Liver (tissue), 3 donors: ENCODE results near the gene UROC1.

Experiments
- CTCF ChIP-seq: fragments of 150-350 bp; IDR thresholded peaks from 2 replicates; pipeline ENCODE4 v1.5.1; 2017; ENCODE audit warnings: improper control_type of control experiment, low read depth, low read length; ENCODE audit not compliant: missing input control
- FOXA1 ChIP-seq: IDR thresholded peaks from 2 replicates; pipeline ENCODE4 v1.6.1; 2016; ENCODE audit warnings: antibody characterized with exemption
- GABPA ChIP-seq, 2 donors: IDR thresholded peaks in 1 of 2; conservative IDR thresholded peaks in 1 of 2; 2 replicates each; pipeline ENCODE4 v1.6.1; 2016; ENCODE audit warnings: antibody characterized with exemption in 2 of 2, mild to moderate bottlenecking in 1 of 2, moderate library complexity in 1 of 2
- HNF4A ChIP-seq, 2 donors: conservative IDR thresholded peaks; 2 replicates each; pipeline ENCODE4 v1.6.1; 2016; ENCODE audit warnings: antibody characterized with exemption in 2 of 2, mild to moderate bottlenecking in 2 of 2
- SP1 ChIP-seq: IDR thresholded peaks from 2 replicates; pipeline ENCODE4 v1.6.1; 2018; ENCODE audit warnings: antibody characterized with exemption, mild to moderate bottlenecking
- YY1 ChIP-seq: IDR thresholded peaks from 2 replicates; pipeline ENCODE4 v1.6.1; 2016; ENCODE audit warnings: antibody characterized with exemption, mild to moderate bottlenecking
- ZBTB33 ChIP-seq: IDR thresholded peaks from 2 replicates; pipeline ENCODE4 v1.6.1; 2016; ENCODE audit warnings: antibody characterized with exemption
- TF ChIP-seq, protein P1 (sequence below): IDR thresholded peaks from 2 replicates; pipeline ENCODE4 v1.6.1; 2016; ENCODE audit warnings: antibody characterized with exemption, mild to moderate bottlenecking
- donor health status: healthy.
- donor health status: healthy.

GRCh38 chr3:126434264-126434590 is 83.3 kb downstream of the UROC1 start:
- TF ChIP-seq CTCF, result no peak
- peak; percentile 96 to 97 for TF ChIP-seq HNF4A (conservative IDR thresholded peaks at IDR 0.05)
- TF ChIP-seq, protein P1, sequence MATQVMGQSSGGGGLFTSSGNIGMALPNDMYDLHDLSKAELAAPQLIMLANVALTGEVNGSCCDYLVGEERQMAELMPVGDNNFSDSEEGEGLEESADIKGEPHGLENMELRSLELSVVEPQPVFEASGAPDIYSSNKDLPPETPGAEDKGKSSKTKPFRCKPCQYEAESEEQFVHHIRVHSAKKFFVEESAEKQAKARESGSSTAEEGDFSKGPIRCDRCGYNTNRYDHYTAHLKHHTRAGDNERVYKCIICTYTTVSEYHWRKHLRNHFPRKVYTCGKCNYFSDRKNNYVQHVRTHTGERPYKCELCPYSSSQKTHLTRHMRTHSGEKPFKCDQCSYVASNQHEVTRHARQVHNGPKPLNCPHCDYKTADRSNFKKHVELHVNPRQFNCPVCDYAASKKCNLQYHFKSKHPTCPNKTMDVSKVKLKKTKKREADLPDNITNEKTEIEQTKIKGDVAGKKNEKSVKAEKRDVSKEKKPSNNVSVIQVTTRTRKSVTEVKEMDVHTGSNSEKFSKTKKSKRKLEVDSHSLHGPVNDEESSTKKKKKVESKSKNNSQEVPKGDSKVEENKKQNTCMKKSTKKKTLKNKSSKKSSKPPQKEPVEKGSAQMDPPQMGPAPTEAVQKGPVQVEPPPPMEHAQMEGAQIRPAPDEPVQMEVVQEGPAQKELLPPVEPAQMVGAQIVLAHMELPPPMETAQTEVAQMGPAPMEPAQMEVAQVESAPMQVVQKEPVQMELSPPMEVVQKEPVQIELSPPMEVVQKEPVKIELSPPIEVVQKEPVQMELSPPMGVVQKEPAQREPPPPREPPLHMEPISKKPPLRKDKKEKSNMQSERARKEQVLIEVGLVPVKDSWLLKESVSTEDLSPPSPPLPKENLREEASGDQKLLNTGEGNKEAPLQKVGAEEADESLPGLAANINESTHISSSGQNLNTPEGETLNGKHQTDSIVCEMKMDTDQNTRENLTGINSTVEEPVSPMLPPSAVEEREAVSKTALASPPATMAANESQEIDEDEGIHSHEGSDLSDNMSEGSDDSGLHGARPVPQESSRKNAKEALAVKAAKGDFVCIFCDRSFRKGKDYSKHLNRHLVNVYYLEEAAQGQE, result no peak
- no peak for TF ChIP-seq ZBTB33
- no peak for TF ChIP-seq FOXA1
- TF ChIP-seq YY1, result no peak
- TF ChIP-seq GABPA (IDR thresholded peaks at IDR 0.05 in 1 of 2, conservative IDR thresholded peaks at IDR 0.05 in 1 of 2), result no peak
- peak; percentile 56 for TF ChIP-seq SP1
